HEK293 (cell line): ENCODE data around the gene NRBF2.

Experiments
- CTCF ChIA-PET: fragments of 350-600 bp; formaldehyde crosslinking; extraction: SDS; loops from one replicate; lab custom pipeline; 2021; ENCODE audit warnings: antibody characterized with exemption; lab: Yijun Ruan, JAX
- POLR2A ChIA-PET: fragments of 300-600 bp; formaldehyde crosslinking; extraction: SDS; loops from one replicate; lab custom pipeline; 2020; ENCODE audit warnings: antibody characterized with exemption, inconsistent platforms; lab: Yijun Ruan, JAX
- H3K27ac ChIP-seq: fragments of 200-500 bp; sonication (Bioruptor generic); 2 replicates; pipeline ENCODE4 v1.5.1; 2014; ENCODE audit warnings: low read depth, low read length, control low read depth, inconsistent platforms; ENCODE audit errors: extremely low read depth
- H3K36me3 ChIP-seq, 2 experiments: fragments of 200-500 bp in 1 of 2; sonication (Bioruptor generic) in 1 of 2; 1 replicate in 1 of 2; 2 replicates in 1 of 2; pipeline ENCODE4 v1.5.1; 2014 to 2017; ENCODE audit warnings: inconsistent platforms in 2 of 2, low read length in 2 of 2; ENCODE audit not compliant: control insufficient read depth in 2 of 2, insufficient read depth in 1 of 2
- H3K4me1 ChIP-seq: fragments of 200-500 bp; sonication (Bioruptor generic); 2 replicates; pipeline ENCODE4 v1.5.1; 2014; ENCODE audit warnings: mild to moderate bottlenecking, low read length, inconsistent platforms; ENCODE audit not compliant: control insufficient read depth, insufficient read depth
- H3K4me3 ChIP-seq: 2 replicates; pipeline ENCODE4 v1.5.1; 2011; ENCODE audit warnings: low read depth, mild to moderate bottlenecking, control low read depth, low read length, moderate library complexity
- H3K9me3 ChIP-seq: fragments of 200-500 bp; sonication (Bioruptor generic); 2 replicates; pipeline ENCODE4 v1.5.1; 2014; ENCODE audit warnings: low read depth, low read length, inconsistent platforms; ENCODE audit not compliant: control insufficient read depth, insufficient read depth
- ZBTB21 ChIP-seq: fragments of 450-650 bp; formaldehyde crosslinking; IDR thresholded peaks from 2 replicates; pipeline ENCODE4 v1.5.1; 2017; ENCODE audit warnings: missing biosample characterization, missing genetic modification characterization
- ZNF416 ChIP-seq: fragments of 450-650 bp; formaldehyde crosslinking; IDR thresholded peaks from 2 replicates; pipeline ENCODE4 v1.5.1; 2016; ENCODE audit warnings: missing biosample characterization, missing genetic modification characterization
- ZNF449 ChIP-seq: fragments of 450-650 bp; formaldehyde crosslinking; IDR thresholded peaks from 2 replicates; pipeline ENCODE4 v1.5.1; 2017; ENCODE audit warnings: missing biosample characterization, mild to moderate bottlenecking, missing genetic modification characterization, moderate library complexity
- ZNF513 ChIP-seq: fragments of 450-650 bp; IDR thresholded peaks from 2 replicates; pipeline ENCODE4 v1.5.1; 2018; ENCODE audit warnings: missing biosample characterization, missing genetic modification characterization
- ZNF514 ChIP-seq: fragments of 450-650 bp; formaldehyde crosslinking; IDR thresholded peaks from 2 replicates; pipeline ENCODE4 v1.5.1; 2016; ENCODE audit warnings: missing biosample characterization, missing genetic modification characterization
- ZNF518A ChIP-seq: fragments of 450-650 bp; formaldehyde crosslinking; conservative IDR thresholded peaks from 2 replicates; pipeline ENCODE4 v1.5.1; 2016; ENCODE audit warnings: low read depth, missing biosample characterization, missing genetic modification characterization
- ZNF521 ChIP-seq: fragments of 450-650 bp; formaldehyde crosslinking; IDR thresholded peaks from 2 replicates; pipeline ENCODE4 v1.5.1; 2017; ENCODE audit warnings: missing biosample characterization, mild to moderate bottlenecking, missing genetic modification characterization
- ZNF580 ChIP-seq: fragments of 450-650 bp; formaldehyde crosslinking; IDR thresholded peaks from 2 replicates; pipeline ENCODE4 v1.5.1; 2016; ENCODE audit warnings: missing biosample characterization, missing genetic modification characterization
- ZNF626 ChIP-seq: fragments of 450-650 bp; sonication (Bioruptor Pico); formaldehyde crosslinking; IDR thresholded peaks from 2 replicates; pipeline ENCODE4 v1.5.1; 2018; ENCODE audit warnings: missing biosample characterization, missing genetic modification characterization, inconsistent platforms
- ZNF670 ChIP-seq: fragments of 450-650 bp; formaldehyde crosslinking; IDR thresholded peaks from 2 replicates; pipeline ENCODE4 v1.5.1; 2016; ENCODE audit warnings: missing biosample characterization, missing genetic modification characterization, low read depth
- ZSCAN23 ChIP-seq: fragments of 450-650 bp; formaldehyde crosslinking; IDR thresholded peaks from 2 replicates; pipeline ENCODE4 v1.5.1; 2016; ENCODE audit warnings: missing biosample characterization, missing genetic modification characterization
- TF ChIP-seq, protein P1 (sequence below): fragments of 450-650 bp; formaldehyde crosslinking; IDR thresholded peaks from 2 replicates; pipeline ENCODE4 v1.5.1; 2016; ENCODE audit warnings: missing biosample characterization, missing genetic modification characterization

The NRBF2 gene

DNA sequence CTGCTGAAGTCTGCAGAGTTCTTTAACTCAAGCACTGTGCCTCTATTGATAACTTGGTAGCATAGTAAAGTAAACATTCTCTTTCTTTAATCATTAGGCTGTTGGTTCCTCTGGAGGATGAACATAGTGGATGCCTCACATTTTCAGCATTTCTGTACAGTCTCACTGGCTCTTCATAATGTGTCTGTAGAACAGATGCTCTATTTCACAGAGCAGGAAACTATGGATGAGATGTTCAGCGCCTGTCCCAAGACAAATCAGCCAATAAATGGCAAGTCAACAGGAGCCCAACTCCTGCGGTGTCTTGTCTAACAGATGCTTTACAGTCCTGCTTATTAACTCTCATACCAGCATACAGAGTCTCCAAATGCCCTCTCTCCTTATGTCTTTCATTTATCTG, 36.5 kb downstream of the NRBF2 start:
- peaks cover 17 to 52% of the 10 kb centered on the region in 2 experiments for H3K36me3 ChIP-seq
- POLR2A ChIA-PET: no interaction called here

DNA sequence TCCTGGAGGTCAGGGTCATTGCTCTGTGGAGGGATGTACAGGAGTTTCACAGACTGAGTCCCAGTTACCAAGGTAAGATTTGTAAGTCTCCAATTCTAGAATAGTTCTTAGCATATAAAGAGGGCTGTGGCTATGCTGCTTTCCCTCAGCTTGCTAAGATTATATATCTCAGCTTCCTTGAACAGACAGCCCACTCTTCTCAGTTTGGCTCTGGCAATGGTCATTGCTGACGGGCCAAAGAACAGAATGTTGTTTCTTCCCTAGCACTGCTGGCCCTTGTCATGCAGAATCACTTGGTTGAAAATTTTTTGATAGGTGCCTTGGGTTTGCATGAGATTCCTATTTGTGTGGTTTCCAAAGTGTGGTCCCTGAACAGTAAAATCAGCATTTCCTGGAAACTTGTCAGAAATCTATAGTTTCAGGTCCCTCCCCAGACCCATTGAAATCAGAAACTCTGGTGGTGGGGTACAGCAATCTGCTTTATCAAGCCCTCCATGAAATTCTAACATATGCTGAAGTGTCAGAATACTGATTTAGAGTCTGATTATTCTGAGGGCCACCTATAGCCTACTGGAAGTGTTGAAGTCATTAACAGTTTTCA, 38.2 kb downstream of the NRBF2 start:
- Histone ChIP-seq H3K27ac (no peak overlapping the region), H3K9me3 (no peaks in the 10 kb centered on the region), H3K4me1 (peaks cover 8% of the 10 kb centered on the region), H3K36me3 (peaks cover 33 to 57% of the 10 kb centered on the region in 2 experiments), H3K4me3 (no peak overlapping the region)
- ChIA-PET CTCF (interaction anchor here (0.6 kb wide), 1 partner anchor 415 kb away, joined by 3 read pairs; no protein-coding TSS in a partner anchor), POLR2A (no interaction called here)
- TF ChIP-seq ZNF513 (no peak), ZNF514 (tag by site-specific recombination) (no peak), ZNF416 (tag by site-specific recombination) (no peak), ZNF670 (tag by site-specific recombination) (no peak), ZNF449 (tag by site-specific recombination) (no peak), ZNF580 (no peak)
- TF ChIP-seq, protein P1, sequence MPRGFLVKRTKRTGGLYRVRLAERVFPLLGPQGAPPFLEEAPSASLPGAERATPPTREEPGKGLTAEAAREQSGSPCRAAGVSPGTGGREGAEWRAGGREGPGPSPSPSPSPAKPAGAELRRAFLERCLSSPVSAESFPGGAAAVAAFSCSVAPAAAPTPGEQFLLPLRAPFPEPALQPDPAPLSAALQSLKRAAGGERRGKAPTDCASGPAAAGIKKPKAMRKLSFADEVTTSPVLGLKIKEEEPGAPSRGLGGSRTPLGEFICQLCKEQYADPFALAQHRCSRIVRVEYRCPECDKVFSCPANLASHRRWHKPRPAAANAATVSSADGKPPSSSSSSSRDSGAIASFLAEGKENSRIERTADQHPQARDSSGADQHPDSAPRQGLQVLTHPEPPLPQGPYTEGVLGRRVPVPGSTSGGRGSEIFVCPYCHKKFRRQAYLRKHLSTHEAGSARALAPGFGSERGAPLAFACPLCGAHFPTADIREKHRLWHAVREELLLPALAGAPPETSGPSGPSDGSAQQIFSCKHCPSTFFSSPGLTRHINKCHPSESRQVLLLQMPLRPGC: no peak

More for the DNA sequence above, 36.5 kb downstream of the NRBF2 start:
- Histone ChIP-seq H3K27ac (no peak overlapping the region), H3K4me1 (peaks cover 8% of the 10 kb centered on the region), H3K4me3 (no peak overlapping the region), H3K9me3 (no peaks in the 10 kb centered on the region)
- TF ChIP-seq ZNF521 (tag by site-specific recombination): no peak
- no peak for TF ChIP-seq ZNF626
- no peak for TF ChIP-seq ZBTB21 (tag by site-specific recombination)
- no peak for TF ChIP-seq ZNF518A
- no peak for TF ChIP-seq ZSCAN23 (tag by site-specific recombination)
- CTCF ChIA-PET: interaction anchor here (5.6 to 6.9 kb wide), 2 partner anchors 11 to 552 kb away, joined by 20 to 75 read pairs; no protein-coding TSS in a partner anchor
